SU-DHL-6 (cell line): ENCODE measurements around the gene TNN.

Source experiments
- EZH2phosphoT487 ChIP-seq: fragments of 200-600 bp; sonication (generic), shearing (Covaris generic); conservative IDR thresholded peaks from 2 replicates; pipeline ENCODE4 v1.6.1; 2018; ENCODE audit warnings: mild to moderate bottlenecking, antibody characterized with exemption, low read length, moderate library complexity, mixed read lengths
- TF ChIP-seq, protein P1 (sequence below): fragments of 200-600 bp; sonication (generic); IDR thresholded peaks from one replicate; pipeline ENCODE4 v1.5.1; 2017; ENCODE audit warnings: antibody characterized with exemption, mild to moderate bottlenecking, low read length, moderate library complexity; ENCODE audit not compliant: insufficient read depth, poor library complexity, severe bottlenecking

DNA sequence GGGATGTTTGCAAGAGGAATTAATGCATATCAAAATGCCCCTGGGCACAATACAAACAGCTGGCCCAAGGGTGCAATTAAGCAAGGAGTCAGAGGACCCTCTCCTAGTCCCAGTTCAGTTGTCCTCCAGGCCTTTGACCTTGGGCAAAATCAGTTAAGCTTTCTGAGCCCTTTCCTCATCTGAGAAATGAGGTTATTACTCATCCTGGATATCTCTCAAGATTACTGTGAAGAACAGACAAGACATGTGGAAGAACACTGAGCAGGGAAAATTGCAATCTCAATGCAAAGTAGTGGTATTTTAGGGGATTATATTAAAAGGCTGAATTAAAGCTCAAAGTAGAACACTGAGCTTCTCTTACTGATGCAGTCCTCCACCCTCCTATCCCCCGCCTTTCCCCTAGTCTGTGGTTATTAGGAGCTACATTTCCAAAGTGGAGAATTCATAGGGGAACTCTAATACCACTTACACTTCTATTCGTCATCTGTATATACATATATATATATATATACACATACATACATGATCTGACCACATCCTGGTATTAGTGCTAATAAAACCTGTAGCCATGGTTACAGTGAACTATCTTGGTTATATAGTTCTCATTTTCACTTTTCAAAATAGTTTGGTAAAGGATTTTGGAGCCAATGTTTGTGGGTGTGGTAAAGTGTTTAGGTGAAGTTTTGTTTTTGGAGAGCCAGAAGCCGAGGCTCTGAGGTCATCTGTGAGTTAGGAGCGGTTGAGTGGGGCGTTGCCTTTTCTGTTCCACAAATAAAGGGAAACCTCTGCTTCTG is 106.9 kb downstream of the TNN start:
- TF ChIP-seq, protein P1, sequence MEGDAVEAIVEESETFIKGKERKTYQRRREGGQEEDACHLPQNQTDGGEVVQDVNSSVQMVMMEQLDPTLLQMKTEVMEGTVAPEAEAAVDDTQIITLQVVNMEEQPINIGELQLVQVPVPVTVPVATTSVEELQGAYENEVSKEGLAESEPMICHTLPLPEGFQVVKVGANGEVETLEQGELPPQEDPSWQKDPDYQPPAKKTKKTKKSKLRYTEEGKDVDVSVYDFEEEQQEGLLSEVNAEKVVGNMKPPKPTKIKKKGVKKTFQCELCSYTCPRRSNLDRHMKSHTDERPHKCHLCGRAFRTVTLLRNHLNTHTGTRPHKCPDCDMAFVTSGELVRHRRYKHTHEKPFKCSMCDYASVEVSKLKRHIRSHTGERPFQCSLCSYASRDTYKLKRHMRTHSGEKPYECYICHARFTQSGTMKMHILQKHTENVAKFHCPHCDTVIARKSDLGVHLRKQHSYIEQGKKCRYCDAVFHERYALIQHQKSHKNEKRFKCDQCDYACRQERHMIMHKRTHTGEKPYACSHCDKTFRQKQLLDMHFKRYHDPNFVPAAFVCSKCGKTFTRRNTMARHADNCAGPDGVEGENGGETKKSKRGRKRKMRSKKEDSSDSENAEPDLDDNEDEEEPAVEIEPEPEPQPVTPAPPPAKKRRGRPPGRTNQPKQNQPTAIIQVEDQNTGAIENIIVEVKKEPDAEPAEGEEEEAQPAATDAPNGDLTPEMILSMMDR = no peak
- TF ChIP-seq EZH2phosphoT487 = no peak
